HL-60 (cell line): Measurements from ENCODE around the gene TBPL1.

Source experiments
- DNase-seq, 2 experiments: peaks; one replicate each; pipeline ENCODE4 v3.0.0-alpha.2; 2010 to 2020; ENCODE audit warnings: low read depth in 1 of 2, low spot score in 1 of 2
- H3K27ac ChIP-seq: fragments of 250-450 bp; sonication (Bioruptor Pico); replicated peaks from 2 replicates; pipeline ENCODE4 v1.5.1; 2020; ENCODE audit warnings: mild to moderate bottlenecking, moderate library complexity
- H3K27me3 ChIP-seq: fragments of 250-450 bp; sonication (Bioruptor Pico); 2 replicates; pipeline ENCODE4 v1.5.1; 2021; ENCODE audit warnings: mild to moderate bottlenecking, moderate library complexity; ENCODE audit not compliant: insufficient read depth, poor library complexity, severe bottlenecking
- H3K4me3 ChIP-seq: replicated peaks from 2 replicates; pipeline ENCODE4 v1.5.1; 2011; ENCODE audit warnings: mild to moderate bottlenecking, control low read depth, low read length; ENCODE audit not compliant: insufficient read depth
- GABPA ChIP-seq: IDR thresholded peaks from 2 replicates; pipeline ENCODE4 v1.6.1; 2012; ENCODE audit warnings: low read depth
- POLR2AphosphoS5 ChIP-seq: IDR thresholded peaks from 2 replicates; pipeline ENCODE4 v1.6.1; 2012; ENCODE audit warnings: low read depth
- SPI1 ChIP-seq: IDR thresholded peaks from 2 replicates; pipeline ENCODE4 v1.6.1; 2012; ENCODE audit warnings: low read depth, mild to moderate bottlenecking, borderline replicate concordance
- TF ChIP-seq, protein P1 (sequence below): IDR thresholded peaks from one replicate; pipeline ENCODE4 v1.5.1; 2011; ENCODE audit warnings: low read length, control low read depth, inconsistent platforms; ENCODE audit not compliant: insufficient read depth
- TF ChIP-seq, protein P2 (sequence below): IDR thresholded peaks from 2 replicates; pipeline ENCODE4 v1.6.1; 2012; ENCODE audit warnings: low read depth; ENCODE audit not compliant: insufficient replicate concordance

The TBPL1 gene

DNA sequence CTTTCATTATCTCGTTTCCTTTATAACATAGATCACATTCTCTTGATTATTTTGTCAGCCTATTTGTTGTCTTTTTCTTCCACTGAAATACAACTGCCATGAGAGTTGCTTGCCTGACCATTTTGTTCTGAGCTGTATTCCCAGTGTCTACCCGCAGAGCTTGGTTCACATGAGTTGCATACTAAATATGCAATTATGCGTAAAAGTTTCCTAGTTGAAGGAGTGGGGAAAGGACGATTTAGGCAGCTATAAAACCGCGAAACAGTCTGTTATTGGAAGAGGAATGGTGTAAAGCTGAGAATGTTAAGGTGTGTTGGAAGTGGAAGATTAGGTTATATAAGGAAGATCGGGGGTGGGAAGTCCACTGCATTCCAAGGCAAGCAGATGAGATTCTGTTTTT, 8.8 kb downstream of the TBPL1 start:
- Histone ChIP-seq H3K27ac (no peak overlapping the region), H3K4me3 (no peak overlapping the region), H3K27me3 (no peaks in the 10 kb centered on the region)
- TF ChIP-seq, protein P1, sequence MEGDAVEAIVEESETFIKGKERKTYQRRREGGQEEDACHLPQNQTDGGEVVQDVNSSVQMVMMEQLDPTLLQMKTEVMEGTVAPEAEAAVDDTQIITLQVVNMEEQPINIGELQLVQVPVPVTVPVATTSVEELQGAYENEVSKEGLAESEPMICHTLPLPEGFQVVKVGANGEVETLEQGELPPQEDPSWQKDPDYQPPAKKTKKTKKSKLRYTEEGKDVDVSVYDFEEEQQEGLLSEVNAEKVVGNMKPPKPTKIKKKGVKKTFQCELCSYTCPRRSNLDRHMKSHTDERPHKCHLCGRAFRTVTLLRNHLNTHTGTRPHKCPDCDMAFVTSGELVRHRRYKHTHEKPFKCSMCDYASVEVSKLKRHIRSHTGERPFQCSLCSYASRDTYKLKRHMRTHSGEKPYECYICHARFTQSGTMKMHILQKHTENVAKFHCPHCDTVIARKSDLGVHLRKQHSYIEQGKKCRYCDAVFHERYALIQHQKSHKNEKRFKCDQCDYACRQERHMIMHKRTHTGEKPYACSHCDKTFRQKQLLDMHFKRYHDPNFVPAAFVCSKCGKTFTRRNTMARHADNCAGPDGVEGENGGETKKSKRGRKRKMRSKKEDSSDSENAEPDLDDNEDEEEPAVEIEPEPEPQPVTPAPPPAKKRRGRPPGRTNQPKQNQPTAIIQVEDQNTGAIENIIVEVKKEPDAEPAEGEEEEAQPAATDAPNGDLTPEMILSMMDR, result no peak
- TF ChIP-seq, protein P2, sequence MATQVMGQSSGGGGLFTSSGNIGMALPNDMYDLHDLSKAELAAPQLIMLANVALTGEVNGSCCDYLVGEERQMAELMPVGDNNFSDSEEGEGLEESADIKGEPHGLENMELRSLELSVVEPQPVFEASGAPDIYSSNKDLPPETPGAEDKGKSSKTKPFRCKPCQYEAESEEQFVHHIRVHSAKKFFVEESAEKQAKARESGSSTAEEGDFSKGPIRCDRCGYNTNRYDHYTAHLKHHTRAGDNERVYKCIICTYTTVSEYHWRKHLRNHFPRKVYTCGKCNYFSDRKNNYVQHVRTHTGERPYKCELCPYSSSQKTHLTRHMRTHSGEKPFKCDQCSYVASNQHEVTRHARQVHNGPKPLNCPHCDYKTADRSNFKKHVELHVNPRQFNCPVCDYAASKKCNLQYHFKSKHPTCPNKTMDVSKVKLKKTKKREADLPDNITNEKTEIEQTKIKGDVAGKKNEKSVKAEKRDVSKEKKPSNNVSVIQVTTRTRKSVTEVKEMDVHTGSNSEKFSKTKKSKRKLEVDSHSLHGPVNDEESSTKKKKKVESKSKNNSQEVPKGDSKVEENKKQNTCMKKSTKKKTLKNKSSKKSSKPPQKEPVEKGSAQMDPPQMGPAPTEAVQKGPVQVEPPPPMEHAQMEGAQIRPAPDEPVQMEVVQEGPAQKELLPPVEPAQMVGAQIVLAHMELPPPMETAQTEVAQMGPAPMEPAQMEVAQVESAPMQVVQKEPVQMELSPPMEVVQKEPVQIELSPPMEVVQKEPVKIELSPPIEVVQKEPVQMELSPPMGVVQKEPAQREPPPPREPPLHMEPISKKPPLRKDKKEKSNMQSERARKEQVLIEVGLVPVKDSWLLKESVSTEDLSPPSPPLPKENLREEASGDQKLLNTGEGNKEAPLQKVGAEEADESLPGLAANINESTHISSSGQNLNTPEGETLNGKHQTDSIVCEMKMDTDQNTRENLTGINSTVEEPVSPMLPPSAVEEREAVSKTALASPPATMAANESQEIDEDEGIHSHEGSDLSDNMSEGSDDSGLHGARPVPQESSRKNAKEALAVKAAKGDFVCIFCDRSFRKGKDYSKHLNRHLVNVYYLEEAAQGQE, result no peak
- TF ChIP-seq GABPA (no peak), SPI1 (no peak), POLR2AphosphoS5 (no peak)
- no peak for DNase-seq

DNA sequence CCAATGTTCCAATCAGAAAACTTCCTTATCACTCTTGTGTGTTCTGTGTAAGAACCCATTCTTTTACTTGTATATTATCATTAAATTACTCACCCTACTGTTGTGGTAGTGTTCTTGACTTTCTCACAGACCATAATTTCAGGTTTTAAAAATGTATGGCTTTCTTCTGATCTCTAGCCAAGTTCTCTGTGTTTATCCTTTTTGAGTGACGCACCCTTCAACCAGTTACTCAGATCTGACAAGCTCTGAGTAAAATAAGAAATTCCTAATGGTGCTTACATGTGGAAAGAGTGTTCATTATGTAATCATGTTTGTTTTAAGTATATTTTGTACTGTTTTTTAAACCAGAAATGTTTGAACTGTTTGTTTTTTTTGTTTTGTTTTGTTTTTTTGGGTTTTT, 11.0 kb downstream of the TBPL1 start:
- no peak overlapping the region for H3K27ac ChIP-seq
- H3K27me3 ChIP-seq, result no peaks in the 10 kb centered on the region
- TF ChIP-seq GABPA, result no peak
- no peak for TF ChIP-seq POLR2AphosphoS5
- no peak for TF ChIP-seq SPI1
- TF ChIP-seq, protein P1, result no peak
- TF ChIP-seq, protein P2, result no peak
- no peak for DNase-seq
- no peak overlapping the region for H3K4me3 ChIP-seq

DNA sequence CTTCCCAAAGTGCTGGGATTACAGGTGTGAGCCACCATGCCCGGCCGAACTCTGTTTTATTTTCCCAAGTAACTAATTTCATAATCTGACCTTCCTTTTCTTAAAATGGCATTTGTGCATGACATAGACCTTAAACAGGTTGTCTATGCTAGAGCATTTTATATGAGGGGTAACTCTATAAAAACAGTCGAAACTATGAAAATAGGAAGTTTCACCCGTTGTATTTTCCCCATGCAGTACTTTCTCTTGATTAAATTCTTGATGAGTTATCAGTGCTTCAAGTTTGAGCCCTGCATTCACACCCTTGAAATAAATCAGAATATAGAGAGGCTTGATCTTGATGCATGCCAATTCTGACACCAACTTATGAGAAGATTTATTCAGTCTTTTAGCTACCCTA, 11.7 kb downstream of the TBPL1 start:
- Histone ChIP-seq H3K4me3 (no peak overlapping the region), H3K27ac (no peak overlapping the region), H3K27me3 (no peaks in the 10 kb centered on the region)
- DNase-seq, result no peak
- TF ChIP-seq, protein P1, result no peak
- TF ChIP-seq SPI1 (no peak), POLR2AphosphoS5 (no peak)

DNA sequence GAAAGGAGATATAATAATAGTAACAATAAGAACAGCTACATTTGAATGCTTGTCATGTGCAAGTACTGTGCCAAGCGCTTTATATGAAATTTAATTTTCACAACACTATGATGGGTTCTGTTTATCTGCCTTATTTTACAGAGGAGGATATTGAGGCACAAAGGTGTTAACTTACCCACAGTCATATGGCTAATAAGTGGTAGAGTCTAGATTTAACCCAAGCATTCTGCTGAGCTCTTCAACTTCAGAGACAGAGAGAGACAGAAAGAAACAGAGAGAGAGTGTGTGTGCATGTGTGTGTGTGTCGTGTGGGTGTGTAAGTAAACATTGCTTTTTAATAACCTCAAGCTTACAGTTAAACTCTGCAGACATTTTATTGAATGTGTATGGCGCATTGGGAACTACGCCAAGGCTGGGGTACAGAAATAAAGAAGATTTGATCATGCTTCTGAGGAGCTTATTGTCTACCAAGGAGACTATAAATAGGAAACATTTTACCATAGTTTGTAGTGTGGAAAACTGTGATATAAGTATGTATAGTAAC, 12.9 kb downstream of the TBPL1 start:
- H3K4me3 ChIP-seq, result no peak overlapping the region
- DNase-seq, result no peak
- TF ChIP-seq, protein P2, result no peak
- TF ChIP-seq POLR2AphosphoS5 (no peak), SPI1 (no peak), GABPA (no peak)
- TF ChIP-seq, protein P1, result no peak
- no peak overlapping the region for H3K27ac ChIP-seq
- H3K27me3 ChIP-seq, result no peaks in the 10 kb centered on the region
